Omental fat pad (tissue), 4 donors: ENCODE measurements around the gene VARS2. TPM values are rescaled to one million over a fixed set of nuclear protein-coding genes. Genes with fewer than 3 reads are reported as not detected.

Experiments
- ATAC-seq: fragments of 150-250 bp; one replicate; pipeline ENCODE4 v1.9.1; 2016; ENCODE audit warnings: mild to moderate bottlenecking, moderate library complexity; ENCODE audit not compliant: low FRiP score
- DNase-seq: peaks from one replicate; pipeline ENCODE4 v3.0.0-alpha.2; 2019; ENCODE audit warnings: low spot score
- total RNA-seq, 4 donors: library from RNA; depleted of rRNA; stranded (reverse); fragments of >200 nt; gene quantifications; one replicate each; pipeline ENCODE4 v1.1.0, GENCODE V29; 2016
- TF ChIP-seq, protein P1 (sequence below), 3 donors: fragments of 450-650 bp; IDR thresholded peaks; one replicate each; pipeline ENCODE4 v1.5.1; 2016 to 2017; ENCODE audit warnings: antibody characterized with exemption in 3 of 3, mild to moderate bottlenecking in 3 of 3, moderate library complexity in 2 of 3

The VARS2 gene
- total RNA-seq, 4 donors from 2014 or later: 14.0 to 18.8 (median 16.6) TPM

GRCh38 chr6:30875244-30876038, 38.6 kb upstream of the VARS2 start:
- no peak for DNase-seq
- TF ChIP-seq, protein P1, sequence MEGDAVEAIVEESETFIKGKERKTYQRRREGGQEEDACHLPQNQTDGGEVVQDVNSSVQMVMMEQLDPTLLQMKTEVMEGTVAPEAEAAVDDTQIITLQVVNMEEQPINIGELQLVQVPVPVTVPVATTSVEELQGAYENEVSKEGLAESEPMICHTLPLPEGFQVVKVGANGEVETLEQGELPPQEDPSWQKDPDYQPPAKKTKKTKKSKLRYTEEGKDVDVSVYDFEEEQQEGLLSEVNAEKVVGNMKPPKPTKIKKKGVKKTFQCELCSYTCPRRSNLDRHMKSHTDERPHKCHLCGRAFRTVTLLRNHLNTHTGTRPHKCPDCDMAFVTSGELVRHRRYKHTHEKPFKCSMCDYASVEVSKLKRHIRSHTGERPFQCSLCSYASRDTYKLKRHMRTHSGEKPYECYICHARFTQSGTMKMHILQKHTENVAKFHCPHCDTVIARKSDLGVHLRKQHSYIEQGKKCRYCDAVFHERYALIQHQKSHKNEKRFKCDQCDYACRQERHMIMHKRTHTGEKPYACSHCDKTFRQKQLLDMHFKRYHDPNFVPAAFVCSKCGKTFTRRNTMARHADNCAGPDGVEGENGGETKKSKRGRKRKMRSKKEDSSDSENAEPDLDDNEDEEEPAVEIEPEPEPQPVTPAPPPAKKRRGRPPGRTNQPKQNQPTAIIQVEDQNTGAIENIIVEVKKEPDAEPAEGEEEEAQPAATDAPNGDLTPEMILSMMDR (IDR thresholded peaks at IDR 0.05): no peak
- no peak for ATAC-seq

DNA sequence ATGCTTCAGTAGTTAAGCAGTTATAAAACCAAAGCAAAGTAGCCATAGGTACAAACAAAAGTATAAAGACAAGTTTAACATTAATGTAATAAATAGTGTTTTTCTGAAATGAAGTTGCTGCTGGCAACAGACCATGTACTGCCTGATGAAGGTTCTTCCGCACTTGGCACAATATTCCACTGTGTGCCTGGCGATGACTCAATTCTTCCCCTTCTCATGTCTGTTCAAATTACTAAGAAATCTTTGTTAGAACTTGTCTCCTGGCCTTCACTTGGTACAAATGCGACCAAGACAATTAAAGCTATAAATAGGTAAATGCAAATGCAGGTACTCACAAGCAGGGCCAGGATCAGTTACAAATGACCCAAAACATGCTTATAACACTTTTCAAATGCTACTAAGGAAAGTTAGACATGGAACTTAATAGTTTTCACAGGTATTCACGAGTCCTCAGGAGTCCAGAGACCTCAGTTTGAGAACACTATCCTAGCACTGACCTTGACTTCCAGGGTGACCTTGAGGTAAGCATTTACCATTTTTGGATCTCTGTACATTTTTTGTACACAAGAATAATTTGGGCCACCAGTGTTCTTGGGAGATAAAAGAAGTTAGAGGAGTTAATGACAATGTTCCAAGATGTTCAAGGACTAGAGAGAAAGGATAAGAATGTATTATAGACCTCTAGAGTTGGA, 37.9 kb upstream of the VARS2 start:
- ATAC-seq: peak; percentile 62
- no peak for DNase-seq
- TF ChIP-seq, protein P1 (IDR thresholded peaks at IDR 0.05): no peak

DNA sequence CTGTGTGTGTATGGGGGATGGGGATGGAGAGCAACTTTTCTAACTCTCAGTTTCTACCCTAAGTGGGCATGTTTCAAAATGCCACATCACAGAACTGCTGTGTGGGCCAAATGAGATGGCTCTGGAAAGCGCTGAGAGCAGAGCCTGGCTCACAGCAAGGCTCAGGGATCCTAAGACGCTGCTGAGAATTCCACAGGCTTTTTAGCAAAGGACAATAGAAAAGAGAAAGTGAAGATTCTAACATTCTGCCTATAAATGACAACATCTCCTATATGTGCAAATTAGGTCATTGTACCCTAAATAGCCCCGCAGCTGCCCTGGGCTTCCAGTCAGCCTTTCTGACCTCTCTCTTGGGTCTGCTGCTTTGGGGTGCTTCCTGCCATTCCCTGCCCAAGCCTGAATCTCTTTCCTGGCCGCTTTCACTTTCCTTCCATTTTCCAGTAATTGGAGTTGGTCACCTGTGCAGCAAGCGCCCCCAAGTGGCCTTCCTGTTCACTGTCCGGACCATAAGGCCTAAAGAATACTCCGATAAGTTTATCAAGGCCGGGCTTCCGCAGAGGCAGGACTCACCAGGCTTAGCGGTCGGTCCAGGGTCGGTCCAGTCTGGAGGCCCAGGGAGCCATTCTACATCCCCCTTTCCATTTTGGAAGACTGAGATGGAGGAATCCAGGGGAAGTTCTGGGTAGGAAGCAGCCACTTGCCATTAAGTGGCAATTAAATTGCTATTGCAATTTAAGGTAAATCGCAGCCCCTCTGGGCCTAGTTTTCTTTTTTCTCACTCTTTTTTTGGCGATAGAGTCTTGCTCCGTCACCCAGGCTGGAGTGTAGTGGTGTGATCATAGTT, 36.4 kb upstream of the VARS2 start:
- ATAC-seq (peak; percentile 80), DNase-seq (peak; percentile 87)
- TF ChIP-seq, protein P1 (IDR thresholded peaks at IDR 0.05): peak in 2 of 3 donors; percentile 27 to 46

DNA sequence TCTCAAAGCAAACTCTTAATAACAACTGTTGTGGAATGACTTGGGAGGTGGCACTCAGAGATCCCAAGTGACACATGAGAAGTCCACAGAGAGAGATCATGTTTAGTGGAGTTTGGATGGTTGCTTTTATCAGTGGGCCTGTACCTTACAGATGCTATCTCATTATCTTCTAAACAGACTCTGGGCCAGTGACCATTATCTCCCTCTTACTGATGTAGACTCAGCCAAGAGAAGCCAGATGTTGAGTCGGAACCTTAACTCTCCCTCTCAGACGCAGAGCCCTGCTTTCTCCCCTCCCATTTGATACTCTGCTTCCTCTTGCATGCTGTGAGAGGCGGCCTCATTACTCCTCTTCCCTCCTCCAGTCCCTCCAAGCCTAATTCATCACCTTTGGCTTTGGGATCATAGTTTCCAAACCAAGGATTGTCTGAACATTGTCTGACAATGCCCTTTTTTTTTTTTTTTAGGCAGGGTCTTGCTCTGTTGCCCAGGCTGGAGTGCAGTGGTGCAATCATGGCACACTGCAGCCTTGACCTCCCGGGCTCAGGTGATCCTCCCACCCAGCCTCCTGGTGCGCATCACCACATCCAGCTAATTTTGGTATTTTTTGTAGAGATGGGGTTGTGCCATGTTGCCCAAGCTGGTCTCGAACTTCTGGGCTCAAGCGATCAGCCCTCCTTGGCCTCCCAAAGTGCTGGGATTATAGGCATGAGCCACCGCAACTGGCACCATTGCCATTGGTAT, 34.2 kb upstream of the VARS2 start:
- ATAC-seq (no peak), DNase-seq (no peak)
- TF ChIP-seq, protein P1 (IDR thresholded peaks at IDR 0.05): no peak

- TF ChIP-seq, protein P1 (IDR thresholded peaks at IDR 0.05): no peak
- no peak for ATAC-seq
- DNase-seq: no peak
Observed at GRCh38 chr6:30880698-30881252, 33.3 kb upstream of the VARS2 start.
